Suprapubic skin (tissue), 4 donors: ENCODE measurements around the gene PTGIR.

Experiments used
- EP300 ChIP-seq: sonication (generic); formaldehyde crosslinking; IDR thresholded peaks from one replicate; pipeline ENCODE4 v1.6.1; 2017; ENCODE audit warnings: antibody characterized with exemption
- POLR2A ChIP-seq, 2 donors: fragments of 450-650 bp; IDR thresholded peaks; one replicate each; pipeline ENCODE4 v1.6.1; 2017; ENCODE audit warnings: antibody characterized with exemption in 2 of 2, mild to moderate bottlenecking in 2 of 2, moderate library complexity in 2 of 2
- POLR2AphosphoS5 ChIP-seq, 3 donors: sonication (generic); formaldehyde crosslinking; IDR thresholded peaks; one replicate each; pipeline ENCODE4 v1.6.1; 2017; ENCODE audit warnings: antibody characterized with exemption in 3 of 3
- TF ChIP-seq, protein P1 (sequence below), 2 donors: fragments of 200-600 bp in 1 of 2; fragments of 450-650 bp in 1 of 2; sonication (generic) in 1 of 2; IDR thresholded peaks; one replicate each; pipeline ENCODE4 v1.5.1; 2016 to 2019; ENCODE audit warnings: antibody characterized with exemption in 2 of 2, mild to moderate bottlenecking in 1 of 2, moderate library complexity in 1 of 2

DNA sequence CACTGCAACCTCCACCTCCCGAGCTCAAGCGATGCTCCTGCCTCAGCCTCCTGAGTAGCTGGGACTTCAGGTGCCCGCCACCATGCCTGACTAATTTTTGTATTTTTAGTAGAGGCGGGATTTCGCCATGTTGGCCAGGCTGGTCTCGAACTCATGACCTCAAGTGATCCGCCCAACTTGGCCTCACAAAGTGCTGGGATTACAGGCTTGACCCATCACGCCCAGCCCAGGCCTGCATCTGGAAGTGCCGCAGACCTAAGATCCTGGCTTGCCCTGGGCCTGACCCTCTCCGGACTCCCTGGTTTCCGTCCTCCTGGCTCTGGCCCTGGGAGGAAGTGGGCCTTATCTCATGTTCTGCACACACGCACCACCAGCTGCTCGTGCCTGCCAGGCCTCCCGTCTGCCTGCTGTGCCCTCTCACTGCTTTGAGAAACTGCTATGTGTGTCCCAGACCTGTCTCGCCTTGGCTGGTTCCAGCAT lies 4.7 kb upstream of the PTGIR start:
- no peak for TF ChIP-seq EP300
- TF ChIP-seq, protein P1, sequence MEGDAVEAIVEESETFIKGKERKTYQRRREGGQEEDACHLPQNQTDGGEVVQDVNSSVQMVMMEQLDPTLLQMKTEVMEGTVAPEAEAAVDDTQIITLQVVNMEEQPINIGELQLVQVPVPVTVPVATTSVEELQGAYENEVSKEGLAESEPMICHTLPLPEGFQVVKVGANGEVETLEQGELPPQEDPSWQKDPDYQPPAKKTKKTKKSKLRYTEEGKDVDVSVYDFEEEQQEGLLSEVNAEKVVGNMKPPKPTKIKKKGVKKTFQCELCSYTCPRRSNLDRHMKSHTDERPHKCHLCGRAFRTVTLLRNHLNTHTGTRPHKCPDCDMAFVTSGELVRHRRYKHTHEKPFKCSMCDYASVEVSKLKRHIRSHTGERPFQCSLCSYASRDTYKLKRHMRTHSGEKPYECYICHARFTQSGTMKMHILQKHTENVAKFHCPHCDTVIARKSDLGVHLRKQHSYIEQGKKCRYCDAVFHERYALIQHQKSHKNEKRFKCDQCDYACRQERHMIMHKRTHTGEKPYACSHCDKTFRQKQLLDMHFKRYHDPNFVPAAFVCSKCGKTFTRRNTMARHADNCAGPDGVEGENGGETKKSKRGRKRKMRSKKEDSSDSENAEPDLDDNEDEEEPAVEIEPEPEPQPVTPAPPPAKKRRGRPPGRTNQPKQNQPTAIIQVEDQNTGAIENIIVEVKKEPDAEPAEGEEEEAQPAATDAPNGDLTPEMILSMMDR (IDR thresholded peaks at IDR 0.05), result no peak
- no peak for TF ChIP-seq POLR2A (IDR thresholded peaks at IDR 0.05)
- no peak for TF ChIP-seq POLR2AphosphoS5 (IDR thresholded peaks at IDR 0.05)
